Adrenal gland (tissue), 5 donors: ENCODE measurements around the gene SDSL.

Experiments used
- POLR2A ChIP-seq, 2 donors: fragments of 450-650 bp; IDR thresholded peaks; one replicate each; pipeline ENCODE4 v1.6.1; 2017; ENCODE audit warnings: antibody characterized with exemption in 2 of 2, mild to moderate bottlenecking in 2 of 2, moderate library complexity in 1 of 2
- TF ChIP-seq, protein P1 (sequence below), 6 experiments: fragments of 450-650 bp in 4 of 6; fragments of 200-600 bp in 2 of 6; sonication (generic) in 1 of 6; IDR thresholded peaks; 1 replicate in 5 of 6; 2 replicates in 1 of 6; pipeline versions ENCODE4 v1.5.1 to v1.8.0; 2016 to 2021; ENCODE audit warnings: antibody characterized with exemption in 6 of 6, mild to moderate bottlenecking in 2 of 6, moderate library complexity in 1 of 6
- donor health status: DM: no; HTN: no; CAD: no.

DNA sequence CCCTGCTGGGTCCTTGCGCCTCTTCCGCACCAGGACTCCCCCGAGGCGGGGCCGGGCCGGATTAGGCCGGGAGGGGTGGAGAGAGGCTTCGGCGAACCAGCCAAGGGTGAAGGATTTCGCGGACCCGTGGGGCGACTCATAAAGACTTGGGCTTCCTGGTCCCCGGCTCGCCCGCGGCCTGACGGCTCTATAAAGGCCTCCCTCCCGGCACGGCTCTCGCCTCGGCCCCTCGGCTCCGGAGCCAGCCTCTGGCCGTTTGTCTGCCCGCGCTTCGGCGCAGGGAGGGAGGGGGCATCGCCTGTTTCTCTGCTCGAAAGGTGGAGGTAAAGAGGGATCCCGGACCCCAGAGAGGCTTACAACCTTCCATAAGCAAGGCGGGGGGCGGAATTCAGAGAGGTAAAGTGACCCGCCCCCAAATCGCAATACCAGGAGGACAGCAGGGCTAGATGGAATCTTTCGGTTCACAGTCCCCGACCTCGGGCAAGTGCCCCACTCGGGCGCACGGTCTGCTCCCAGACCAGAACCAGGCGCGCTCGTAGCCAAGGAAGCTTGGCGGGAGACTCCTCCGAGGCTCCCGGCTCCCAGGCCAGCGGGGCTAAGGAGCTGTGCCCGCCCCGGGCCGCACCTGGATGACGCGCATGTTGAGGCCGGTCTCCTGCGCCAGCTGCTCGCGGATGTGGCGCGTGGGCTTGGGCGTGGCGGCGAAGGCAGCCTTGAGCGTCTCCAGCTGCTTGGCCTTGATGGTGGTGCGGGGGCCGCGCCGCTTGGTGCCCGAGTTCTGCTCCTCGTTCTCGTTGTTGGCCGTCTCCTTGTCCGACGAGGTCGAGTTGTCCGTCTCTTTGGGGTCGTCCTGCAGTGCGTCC, 45.6 kb downstream of the SDSL start:
- TF ChIP-seq, protein P1, sequence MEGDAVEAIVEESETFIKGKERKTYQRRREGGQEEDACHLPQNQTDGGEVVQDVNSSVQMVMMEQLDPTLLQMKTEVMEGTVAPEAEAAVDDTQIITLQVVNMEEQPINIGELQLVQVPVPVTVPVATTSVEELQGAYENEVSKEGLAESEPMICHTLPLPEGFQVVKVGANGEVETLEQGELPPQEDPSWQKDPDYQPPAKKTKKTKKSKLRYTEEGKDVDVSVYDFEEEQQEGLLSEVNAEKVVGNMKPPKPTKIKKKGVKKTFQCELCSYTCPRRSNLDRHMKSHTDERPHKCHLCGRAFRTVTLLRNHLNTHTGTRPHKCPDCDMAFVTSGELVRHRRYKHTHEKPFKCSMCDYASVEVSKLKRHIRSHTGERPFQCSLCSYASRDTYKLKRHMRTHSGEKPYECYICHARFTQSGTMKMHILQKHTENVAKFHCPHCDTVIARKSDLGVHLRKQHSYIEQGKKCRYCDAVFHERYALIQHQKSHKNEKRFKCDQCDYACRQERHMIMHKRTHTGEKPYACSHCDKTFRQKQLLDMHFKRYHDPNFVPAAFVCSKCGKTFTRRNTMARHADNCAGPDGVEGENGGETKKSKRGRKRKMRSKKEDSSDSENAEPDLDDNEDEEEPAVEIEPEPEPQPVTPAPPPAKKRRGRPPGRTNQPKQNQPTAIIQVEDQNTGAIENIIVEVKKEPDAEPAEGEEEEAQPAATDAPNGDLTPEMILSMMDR (IDR thresholded peaks at IDR 0.05), result no peak
- no peak for TF ChIP-seq POLR2A (IDR thresholded peaks at IDR 0.05)
